GM12878 (cell line): ENCODE measurements around the gene HIBCH. TPM values are rescaled to one million over a fixed set of nuclear protein-coding genes. Genes with fewer than 3 reads are reported as not detected.

ENCODE experiments used
- ATAC-seq: fragments of 200-7000 bp; cut with Tn5 transposase; 3 replicates; pipeline ENCODE4 v1.9.1; 2020; ENCODE audit warnings: mild to moderate bottlenecking, moderate library complexity
- BruUV-seq: library from RNA; stranded (reverse); fragments of 400-500 nt; replicated peaks from 2 replicates; lab custom pipeline; 2021; lab: Mats Ljungman, UMichigan
- CTCF ChIA-PET: fragments of 300-600 bp; sonication (Branson Sonifier 250); formaldehyde crosslinking; extraction: SDS; loops from one replicate; lab custom pipeline; 2021; ENCODE audit warnings: inconsistent platforms; lab: Yijun Ruan, JAX
- POLR2A ChIA-PET: fragments of 350-600 bp; formaldehyde crosslinking; extraction: SDS; loops from one replicate; lab custom pipeline; 2021; ENCODE audit warnings: inconsistent platforms; lab: Charles Lee
- RAD21 ChIA-PET: fragments of 300-600 bp; sonication (Branson Sonifier 250); formaldehyde crosslinking; loops from one replicate; lab custom pipeline; 2023; ENCODE audit warnings: antibody characterized with exemption; ENCODE audit not compliant: unreplicated experiment; lab: Charles Lee
- SMC1A ChIA-PET: fragments of 300-600 bp; sonication (Branson Sonifier 250); formaldehyde crosslinking; loops from one replicate; lab custom pipeline; 2023; ENCODE audit not compliant: unreplicated experiment, uncharacterized antibody; lab: Charles Lee
- DNase-seq: peaks from one replicate; pipeline ENCODE4 v3.0.0-alpha.2; 2011; ENCODE audit warnings: low read depth, low spot score
- FAIRE-seq: peaks from 3 replicates; lab custom pipeline; 2011; peaks lifted over from hg19 to GRCh38; lab: Jason Lieb, UNC
- H2AFZ ChIP-seq: 2 replicates; pipeline ENCODE4 v1.6.0; 2011; ENCODE audit warnings: low read depth, low read length, control low read depth; ENCODE audit not compliant: control insufficient read depth
- H3K27ac ChIP-seq: 2 replicates; pipeline ENCODE4 v1.5.1; 2011; ENCODE audit warnings: control low read depth; ENCODE audit not compliant: control insufficient read depth, insufficient read depth
- H3K27me3 ChIP-seq, 2 experiments: replicated peaks in 1 of 2; 2 replicates each; pipeline versions ENCODE4 v1.6.0 to v1.6.1; 2011; ENCODE audit warnings: low read length in 1 of 2; ENCODE audit not compliant: control insufficient read depth in 2 of 2, insufficient read depth in 2 of 2
- H3K36me3 ChIP-seq, 2 experiments: 2 replicates each; pipeline ENCODE4 v1.5.1; 2011; ENCODE audit warnings: low read length in 1 of 2; ENCODE audit not compliant: control insufficient read depth in 2 of 2, insufficient read depth in 2 of 2
- H3K4me1 ChIP-seq: 2 replicates; pipeline ENCODE4 v1.6.1; 2011; ENCODE audit warnings: mild to moderate bottlenecking, low read length, moderate library complexity, mixed read lengths; ENCODE audit not compliant: control insufficient read depth, insufficient read depth
- H3K4me2 ChIP-seq: 2 replicates; pipeline ENCODE4 v1.6.0; 2011; ENCODE audit warnings: control low read depth; ENCODE audit not compliant: control insufficient read depth, insufficient read depth
- H3K4me3 ChIP-seq: fragments of 200-600 bp; sonication (generic); 2 replicates; pipeline ENCODE4 v1.5.1; 2016
- H3K79me2 ChIP-seq: 2 replicates; pipeline ENCODE4 v1.6.0; 2011; ENCODE audit warnings: low read length; ENCODE audit not compliant: control insufficient read depth, insufficient read depth
- H3K9ac ChIP-seq: 2 replicates; pipeline ENCODE4 v1.8.0; 2011; ENCODE audit warnings: low read length, control low read depth, mixed read lengths; ENCODE audit not compliant: control insufficient read depth, insufficient read depth
- H3K9me3 ChIP-seq: replicated peaks from 3 replicates; pipeline ENCODE4 v1.5.1; 2011; ENCODE audit warnings: mild to moderate bottlenecking, low read length; ENCODE audit not compliant: control insufficient read depth, insufficient read depth
- H4K20me1 ChIP-seq: 2 replicates; pipeline ENCODE4 v1.6.0; 2011; ENCODE audit not compliant: control insufficient read depth, insufficient read depth
- ATF7 ChIP-seq: fragments of 450-650 bp; IDR thresholded peaks from 2 replicates; pipeline ENCODE4 v1.6.1; 2016; ENCODE audit warnings: low read depth, mild to moderate bottlenecking
- CEBPB ChIP-seq, 2 experiments: fragments of 150-350 bp in 1 of 2; IDR thresholded peaks; 2 replicates each; pipeline ENCODE4 v1.6.1; 2012 to 2014; ENCODE audit warnings: low read depth in 2 of 2, low read length in 2 of 2, borderline replicate concordance in 1 of 2, inconsistent platforms in 1 of 2
- EGR1 ChIP-seq, 2 experiments: IDR thresholded peaks; 1 replicate in 1 of 2; 2 replicates in 1 of 2; pipeline ENCODE4 v1.6.1; 2011 to 2012; ENCODE audit warnings: low read depth in 2 of 2, low read length in 2 of 2, borderline replicate concordance in 1 of 2, mild to moderate bottlenecking in 1 of 2, moderate library complexity in 1 of 2
- FOXM1 ChIP-seq: IDR thresholded peaks from 2 replicates; pipeline ENCODE4 v1.6.1; 2012; ENCODE audit warnings: low read depth, mild to moderate bottlenecking, inconsistent platforms, low read length, moderate library complexity
- KAT2A ChIP-seq: conservative IDR thresholded peaks from 2 replicates; pipeline ENCODE4 v1.6.1; 2011; ENCODE audit warnings: low read depth, low read length; ENCODE audit not compliant: control insufficient read depth
- MEF2B ChIP-seq: fragments of 450-650 bp; IDR thresholded peaks from 2 replicates; pipeline ENCODE4 v1.6.1; 2018; ENCODE audit warnings: mild to moderate bottlenecking, moderate library complexity; ENCODE audit not compliant: partially characterized antibody, poor library complexity, severe bottlenecking
- NRF1 ChIP-seq: conservative IDR thresholded peaks from 2 replicates; pipeline ENCODE4 v1.6.1; 2011; ENCODE audit warnings: mild to moderate bottlenecking, low read depth, low read length, improper control_type of control experiment
- SIX5 ChIP-seq: IDR thresholded peaks from 2 replicates; pipeline ENCODE4 v1.6.1; 2011; ENCODE audit warnings: mild to moderate bottlenecking, low read depth, low read length, moderate library complexity; ENCODE audit not compliant: severe bottlenecking
- SMC3 ChIP-seq: IDR thresholded peaks from 2 replicates; pipeline ENCODE4 v1.6.1; 2011; ENCODE audit warnings: low read length, improper control_type of control experiment, borderline replicate concordance
- SUPT20H ChIP-seq: IDR thresholded peaks from 2 replicates; pipeline ENCODE4 v1.6.1; 2011; ENCODE audit warnings: low read depth, mild to moderate bottlenecking, low read length, moderate library complexity, borderline replicate concordance; ENCODE audit not compliant: control insufficient read depth
- TBL1XR1 ChIP-seq: IDR thresholded peaks from 2 replicates; pipeline ENCODE4 v1.6.1; 2012; ENCODE audit warnings: low read depth, low read length, improper control_type of control experiment
- TCF3 ChIP-seq: IDR thresholded peaks from 2 replicates; pipeline ENCODE4 v1.6.1; 2012; ENCODE audit warnings: low read depth, mild to moderate bottlenecking, low read length, borderline replicate concordance; ENCODE audit not compliant: insufficient read depth
- YY1 ChIP-seq: IDR thresholded peaks from 2 replicates; pipeline ENCODE4 v1.6.1; 2011; ENCODE audit warnings: low read depth, mild to moderate bottlenecking, low read length
- ZNF207 ChIP-seq: fragments of 450-650 bp; IDR thresholded peaks from 2 replicates; pipeline ENCODE4 v1.6.1; 2014; ENCODE audit warnings: antibody characterized with exemption, mild to moderate bottlenecking, borderline replicate concordance
- WGBS: methylation state at CpG from one replicate; pipeline ENCODE4 v1.1.6; 2016; ENCODE audit warnings: low lambda C conversion rate; ENCODE audit not compliant: insufficient replicate concordance, insufficient coverage; ENCODE audit errors: missing lambda C conversion rate; 5-methylcytosine and 5-hydroxymethylcytosine counted together
- in situ Hi-C: fragments of 300-500 bp; cut with MboI; formaldehyde crosslinking; loops from 9 replicates; pipeline ENCODE4 v1.14.3; 2018; ENCODE audit warnings: mixed read lengths
- intact Hi-C: fragments of 100-400 bp; cut with micrococcal nuclease; formaldehyde crosslinking; loops from one replicate; pipeline ENCODE4 v1.14.2; 2022; ENCODE audit not compliant: unreplicated experiment
- polyA plus RNA-seq, 11 experiments: library from polyadenylated mRNA; depleted of rRNA in 4 of 11; unstranded in 6 of 11; stranded (reverse) in 5 of 11; fragments of >200 nt; fragmentation: Nextera tagmentation in 4 of 11; fragmentation: Illumina TruSeq in 1 of 11; extraction: Ambion mirVana in 4 of 11; extraction: Trizol in 1 of 11; gene quantifications; 1 replicate in 1 of 11; 2 replicates in 10 of 11; pipeline versions ENCODE4 v1.2.1 to v1.2.3, GENCODE V29; 2011 to 2016; ENCODE audit warnings: inconsistent platforms in 2 of 11, missing spikeins in 2 of 11, low read depth in 1 of 11
- total RNA-seq, 4 experiments: library from RNA; depleted of rRNA in 3 of 4; stranded (reverse); fragments of >200 nt in 3 of 4; fragmentation: Illumina TruSeq in 1 of 4; extraction: Trizol in 1 of 4; gene quantifications; 2 replicates each; pipeline versions ENCODE4 v1.2.1 to v1.2.3, GENCODE V29; 2013 to 2021
- TF ChIP-seq, protein P1 (sequence below): fragments of 450-650 bp; formaldehyde crosslinking; IDR thresholded peaks from 2 replicates; pipeline ENCODE4 v1.4.0; 2020; ENCODE audit warnings: mild to moderate bottlenecking, moderate library complexity
- TF ChIP-seq, protein P2 (sequence below): fragments of 150-350 bp; IDR thresholded peaks from 2 replicates; pipeline ENCODE4 v1.6.1; 2016; ENCODE audit warnings: low read depth, low read length

The HIBCH gene
- total and polyA plus RNA-seq, 10 of the 15 experiments (the other 5 are each of a cell fraction or from before 2014, with no cell fraction given) = 22.3 to 81.0 (median 37.4) TPM

DNA sequence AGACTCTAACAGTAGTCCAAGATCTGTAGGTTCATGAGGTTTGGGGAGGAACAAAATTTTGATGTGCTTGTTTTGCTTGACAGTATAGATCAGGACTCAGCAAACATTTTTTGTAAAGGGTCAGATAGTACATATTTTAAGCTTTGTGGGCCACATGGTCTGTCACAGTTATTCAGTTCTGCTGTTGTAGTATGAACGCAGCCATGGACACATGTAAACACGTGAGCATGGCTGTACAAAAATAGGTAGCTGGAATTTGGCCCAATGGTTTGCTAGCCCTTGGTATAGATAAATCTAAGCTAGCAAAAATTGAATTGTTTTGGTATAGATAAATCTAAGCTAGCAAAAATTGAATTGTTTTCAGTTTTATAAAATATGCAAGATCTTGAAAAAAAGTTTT, 120.5 kb downstream of the HIBCH start:
- Histone ChIP-seq H3K4me3 (no peak overlapping the region), H4K20me1 (no peaks in the 10 kb centered on the region), H3K79me2 (no peaks in the 10 kb centered on the region), H3K4me2 (no peak overlapping the region), H3K27ac (no peak overlapping the region), H3K36me3 (peaks cover 0 to 14% of the 10 kb centered on the region in 2 experiments; a peak in 2 of 4 replicates), H3K9ac (no peak overlapping the region), H3K27me3 (no peaks in the 10 kb centered on the region), H2AFZ (no peak overlapping the region), H3K4me1 (no peaks in the 10 kb centered on the region), H3K9me3 (no peaks in the 10 kb centered on the region)
- in situ Hi-C loops = no loop called here
- FAIRE-seq (no peak), ATAC-seq (no peak), DNase-seq (no peak)
- 100% methylated on average over 2 of the region's 2 CpGs for WGBS
- SMC1A ChIA-PET = interaction anchor here (0.8 to 1.6 kb wide), 8 partner anchors 10 to 302 kb away, joined by 3 to 4 read pairs (median 3); a partner anchor contains a TSS
- POLR2A ChIA-PET = interaction anchor here (0.6 to 1.0 kb wide), 6 partner anchors 11 to 1073 kb away, joined by 3 to 6 read pairs (median 4); no protein-coding TSS in a partner anchor
- no TSS peak for BruUV-seq
- CTCF ChIA-PET = interaction anchor here (0.6 to 1.4 kb wide), 3 partner anchors 16 to 114 kb away, joined by 3 read pairs; no protein-coding TSS in a partner anchor
- RAD21 ChIA-PET = interaction anchor here (0.8 kb wide), 1 partner anchor 62 kb away, joined by 3 read pairs; no protein-coding TSS in a partner anchor
- intact Hi-C loops = no loop called here
- TF ChIP-seq YY1 (no peak), SUPT20H (no peak), TCF3 (no peak), KAT2A (no peak), TBL1XR1 (no peak), ATF7 (no peak), MEF2B (no peak), FOXM1 (no peak), ZNF207 (no peak), CEBPB (IDR thresholded peaks at IDR 0.05; ENCODE audit: borderline replicate concordance in 1 of 2, low read depth in 2 of 2, low read length in 2 of 2) (no peak), NRF1 (no peak), SIX5 (no peak), SMC3 (no peak), EGR1 (IDR thresholded peaks at IDR 0.05; ENCODE audit: borderline replicate concordance in 1 of 2, low read depth in 2 of 2, low read length in 2 of 2) (no peak)
- TF ChIP-seq, protein P1, sequence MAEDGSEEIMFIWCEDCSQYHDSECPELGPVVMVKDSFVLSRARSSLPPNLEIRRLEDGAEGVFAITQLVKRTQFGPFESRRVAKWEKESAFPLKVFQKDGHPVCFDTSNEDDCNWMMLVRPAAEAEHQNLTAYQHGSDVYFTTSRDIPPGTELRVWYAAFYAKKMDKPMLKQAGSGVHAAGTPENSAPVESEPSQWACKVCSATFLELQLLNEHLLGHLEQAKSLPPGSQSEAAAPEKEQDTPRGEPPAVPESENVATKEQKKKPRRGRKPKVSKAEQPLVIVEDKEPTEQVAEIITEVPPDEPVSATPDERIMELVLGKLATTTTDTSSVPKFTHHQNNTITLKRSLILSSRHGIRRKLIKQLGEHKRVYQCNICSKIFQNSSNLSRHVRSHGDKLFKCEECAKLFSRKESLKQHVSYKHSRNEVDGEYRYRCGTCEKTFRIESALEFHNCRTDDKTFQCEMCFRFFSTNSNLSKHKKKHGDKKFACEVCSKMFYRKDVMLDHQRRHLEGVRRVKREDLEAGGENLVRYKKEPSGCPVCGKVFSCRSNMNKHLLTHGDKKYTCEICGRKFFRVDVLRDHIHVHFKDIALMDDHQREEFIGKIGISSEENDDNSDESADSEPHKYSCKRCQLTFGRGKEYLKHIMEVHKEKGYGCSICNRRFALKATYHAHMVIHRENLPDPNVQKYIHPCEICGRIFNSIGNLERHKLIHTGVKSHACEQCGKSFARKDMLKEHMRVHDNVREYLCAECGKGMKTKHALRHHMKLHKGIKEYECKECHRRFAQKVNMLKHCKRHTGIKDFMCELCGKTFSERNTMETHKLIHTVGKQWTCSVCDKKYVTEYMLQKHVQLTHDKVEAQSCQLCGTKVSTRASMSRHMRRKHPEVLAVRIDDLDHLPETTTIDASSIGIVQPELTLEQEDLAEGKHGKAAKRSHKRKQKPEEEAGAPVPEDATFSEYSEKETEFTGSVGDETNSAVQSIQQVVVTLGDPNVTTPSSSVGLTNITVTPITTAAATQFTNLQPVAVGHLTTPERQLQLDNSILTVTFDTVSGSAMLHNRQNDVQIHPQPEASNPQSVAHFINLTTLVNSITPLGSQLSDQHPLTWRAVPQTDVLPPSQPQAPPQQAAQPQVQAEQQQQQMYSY (CRISPR knock-in tag) = no peak
- TF ChIP-seq, protein P2, sequence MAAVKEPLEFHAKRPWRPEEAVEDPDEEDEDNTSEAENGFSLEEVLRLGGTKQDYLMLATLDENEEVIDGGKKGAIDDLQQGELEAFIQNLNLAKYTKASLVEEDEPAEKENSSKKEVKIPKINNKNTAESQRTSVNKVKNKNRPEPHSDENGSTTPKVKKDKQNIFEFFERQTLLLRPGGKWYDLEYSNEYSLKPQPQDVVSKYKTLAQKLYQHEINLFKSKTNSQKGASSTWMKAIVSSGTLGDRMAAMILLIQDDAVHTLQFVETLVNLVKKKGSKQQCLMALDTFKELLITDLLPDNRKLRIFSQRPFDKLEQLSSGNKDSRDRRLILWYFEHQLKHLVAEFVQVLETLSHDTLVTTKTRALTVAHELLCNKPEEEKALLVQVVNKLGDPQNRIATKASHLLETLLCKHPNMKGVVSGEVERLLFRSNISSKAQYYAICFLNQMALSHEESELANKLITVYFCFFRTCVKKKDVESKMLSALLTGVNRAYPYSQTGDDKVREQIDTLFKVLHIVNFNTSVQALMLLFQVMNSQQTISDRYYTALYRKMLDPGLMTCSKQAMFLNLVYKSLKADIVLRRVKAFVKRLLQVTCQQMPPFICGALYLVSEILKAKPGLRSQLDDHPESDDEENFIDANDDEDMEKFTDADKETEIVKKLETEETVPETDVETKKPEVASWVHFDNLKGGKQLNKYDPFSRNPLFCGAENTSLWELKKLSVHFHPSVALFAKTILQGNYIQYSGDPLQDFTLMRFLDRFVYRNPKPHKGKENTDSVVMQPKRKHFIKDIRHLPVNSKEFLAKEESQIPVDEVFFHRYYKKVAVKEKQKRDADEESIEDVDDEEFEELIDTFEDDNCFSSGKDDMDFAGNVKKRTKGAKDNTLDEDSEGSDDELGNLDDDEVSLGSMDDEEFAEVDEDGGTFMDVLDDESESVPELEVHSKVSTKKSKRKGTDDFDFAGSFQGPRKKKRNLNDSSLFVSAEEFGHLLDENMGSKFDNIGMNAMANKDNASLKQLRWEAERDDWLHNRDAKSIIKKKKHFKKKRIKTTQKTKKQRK = no peak
